HCT116 (cell line): ENCODE measurements around the gene ISOC1. TPM values are rescaled to one million over a fixed set of nuclear protein-coding genes. Genes with fewer than 3 reads are reported as not detected.

Source experiments
- ATAC-seq: fragments of 200-7000 bp; cut with Tn5 transposase; 2 replicates; pipeline ENCODE4 v1.9.1; 2020; ENCODE audit warnings: mild to moderate bottlenecking, moderate library complexity
- BruUV-seq: library from RNA; stranded (reverse); fragments of 400-500 nt; replicated peaks from 2 replicates; lab custom pipeline; 2021; lab: Mats Ljungman, UMichigan
- CTCF ChIA-PET: fragments of 300-600 bp; sonication (Branson Sonifier 250); formaldehyde crosslinking; loops from one replicate; lab custom pipeline; 2021; ENCODE audit warnings: antibody characterized with exemption; lab: Charles Lee
- POLR2A ChIA-PET: fragments of 300-600, 350-600 bp; sonication (Branson Sonifier 250); formaldehyde crosslinking; loops from one replicate; lab custom pipeline; 2021; ENCODE audit warnings: antibody characterized with exemption; lab: Charles Lee
- RAD21 ChIA-PET, 2 experiments: fragments of 300-600 bp; sonication (Branson Sonifier 250); formaldehyde crosslinking; loops; one replicate each; lab custom pipeline; 2023; ENCODE audit warnings: low total read pairs in 2 of 2; ENCODE audit not compliant: uncharacterized antibody in 2 of 2, unreplicated experiment in 2 of 2, low non-redundant PET in 1 of 2; lab: Charles Lee
- DNase-seq: peaks from one replicate; pipeline ENCODE4 v3.0.0-alpha.2; 2010; ENCODE audit warnings: low read depth, low spot score
- H2AFZ ChIP-seq: fragments of 200-600 bp; shearing (Covaris generic), sonication (generic); 2 replicates; pipeline ENCODE4 v1.6.1; 2017; ENCODE audit warnings: low read depth, mixed run types, mixed read lengths, antibody characterized with exemption, low read length; ENCODE audit not compliant: poor library complexity, severe bottlenecking
- H3K27ac ChIP-seq: 2 replicates; pipeline ENCODE4 v1.5.1; 2012; ENCODE audit warnings: low read depth, low read length
- H3K27me3 ChIP-seq: fragments of 200-600 bp; sonication (generic); 2 replicates; pipeline ENCODE4 v1.6.1; 2016; ENCODE audit warnings: mixed run types, low read length, mixed read lengths; ENCODE audit not compliant: insufficient read depth
- H3K36me3 ChIP-seq, 2 experiments: fragments of 200-500 bp in 1 of 2; fragments of 200-600 bp in 1 of 2; sonication (Bioruptor generic) in 1 of 2; sonication (generic) in 1 of 2; 2 replicates each; pipeline versions ENCODE4 v1.5.1 to v1.6.1; 2014 to 2016; ENCODE audit warnings: low read length in 2 of 2, inconsistent platforms in 1 of 2, mixed read lengths in 1 of 2, mixed run types in 1 of 2; ENCODE audit not compliant: insufficient read depth in 2 of 2, control insufficient read depth in 1 of 2
- H3K4me1 ChIP-seq, 2 experiments: fragments of 200-600 bp in 1 of 2; sonication (generic) in 1 of 2; 2 replicates each; pipeline versions ENCODE4 v1.5.1 to v1.6.1; 2012 to 2017; ENCODE audit warnings: low read length in 2 of 2, inconsistent platforms in 1 of 2, mild to moderate bottlenecking in 1 of 2, mixed read lengths in 1 of 2, mixed run types in 1 of 2, moderate library complexity in 1 of 2; ENCODE audit not compliant: insufficient read depth in 2 of 2, control insufficient read depth in 1 of 2
- H3K4me2 ChIP-seq: fragments of 200-600 bp; sonication (generic); 2 replicates; pipeline ENCODE4 v1.6.1; 2017; ENCODE audit warnings: mixed run types, low read length, mixed read lengths
- H3K4me3 ChIP-seq, 2 experiments: fragments of 200-600 bp in 1 of 2; sonication (generic) in 1 of 2; replicated peaks in 1 of 2; 2 replicates each; pipeline ENCODE4 v1.5.1; 2011 to 2016; ENCODE audit warnings: low read length in 2 of 2, control low read depth in 1 of 2, low read depth in 1 of 2, mild to moderate bottlenecking in 1 of 2, mixed read lengths in 1 of 2, mixed run types in 1 of 2
- H3K79me2 ChIP-seq: fragments of 200-600 bp; sonication (generic); 2 replicates; pipeline ENCODE4 v1.6.1; 2017; ENCODE audit warnings: mild to moderate bottlenecking, mixed run types, low read length, moderate library complexity, mixed read lengths; ENCODE audit not compliant: insufficient read depth
- H3K9ac ChIP-seq: fragments of 200-600 bp; sonication (generic); 2 replicates; pipeline ENCODE4 v1.6.1; 2016; ENCODE audit warnings: low read length, mixed read lengths
- H3K9me2 ChIP-seq: fragments of 200-600 bp; sonication (generic), shearing (Covaris generic); 2 replicates; pipeline ENCODE4 v1.6.1; 2017; ENCODE audit warnings: mixed run types, mild to moderate bottlenecking, moderate library complexity; ENCODE audit not compliant: insufficient read depth
- H3K9me3 ChIP-seq, 2 experiments: fragments of 200-500 bp in 1 of 2; fragments of 200-600 bp in 1 of 2; sonication (Bioruptor generic) in 1 of 2; sonication (generic) in 1 of 2; 2 replicates each; pipeline ENCODE4 v1.6.1; 2014 to 2017; ENCODE audit warnings: low read length in 2 of 2, mixed read lengths in 2 of 2, inconsistent platforms in 1 of 2, low read depth in 1 of 2, mild to moderate bottlenecking in 1 of 2, mixed run types in 1 of 2, moderate library complexity in 1 of 2; ENCODE audit not compliant: control insufficient read depth in 1 of 2, insufficient read depth in 1 of 2
- H4K20me1 ChIP-seq: fragments of 200-600 bp; sonication (generic), shearing (Covaris generic); 2 replicates; pipeline ENCODE4 v1.6.1; 2017; ENCODE audit warnings: mixed run types, mild to moderate bottlenecking, moderate library complexity; ENCODE audit not compliant: insufficient read depth
- ATF3 ChIP-seq: IDR thresholded peaks from 2 replicates; pipeline ENCODE4 v1.6.1; 2012
- CEBPB ChIP-seq: IDR thresholded peaks from 2 replicates; pipeline ENCODE4 v1.6.1; 2012; ENCODE audit warnings: low read depth
- TCF7L2 ChIP-seq: IDR thresholded peaks from 2 replicates; pipeline ENCODE4 v1.7.0; 2011; ENCODE audit warnings: borderline replicate concordance, inconsistent platforms; ENCODE audit not compliant: insufficient read depth, insufficient read length; ENCODE audit errors: extremely low read depth
- YY1 ChIP-seq: IDR thresholded peaks from 2 replicates; pipeline ENCODE4 v1.6.1; 2011; ENCODE audit warnings: low read length, low read depth, moderate library complexity, mild to moderate bottlenecking; ENCODE audit not compliant: insufficient replicate concordance; ENCODE audit errors: extremely low read depth
- ZBTB33 ChIP-seq: IDR thresholded peaks from 2 replicates; pipeline ENCODE4 v1.6.1; 2011; ENCODE audit warnings: mild to moderate bottlenecking, low read length, moderate library complexity; ENCODE audit not compliant: insufficient replicate concordance; ENCODE audit errors: extremely low read depth
- ZFX ChIP-seq: fragments of 450-650 bp; IDR thresholded peaks from 2 replicates; pipeline ENCODE4 v1.6.1; 2017
- ZNF274 ChIP-seq: fragments of 200-500 bp; sonication (Bioruptor generic); IDR thresholded peaks from 2 replicates; pipeline ENCODE4 v1.6.1; 2014; ENCODE audit warnings: mild to moderate bottlenecking, low read depth, low read length, inconsistent platforms
- intact Hi-C: fragments of 100-400 bp; cut with micrococcal nuclease; formaldehyde crosslinking; loops from 2 replicates; pipeline ENCODE4 v1.10.0; 2022
- total RNA-seq: library from RNA; stranded (reverse); gene quantifications from one replicate; pipeline ENCODE4 v1.2.1, GENCODE V29; 2021; ENCODE audit not compliant: unreplicated experiment
- TF ChIP-seq, protein P1 (sequence below): IDR thresholded peaks from 2 replicates; pipeline ENCODE4 v1.6.1; 2012; ENCODE audit warnings: low read depth

ISOC1 gene
- total RNA-seq, 1 experiment from 2014 or later: 42.9 TPM

DNA sequence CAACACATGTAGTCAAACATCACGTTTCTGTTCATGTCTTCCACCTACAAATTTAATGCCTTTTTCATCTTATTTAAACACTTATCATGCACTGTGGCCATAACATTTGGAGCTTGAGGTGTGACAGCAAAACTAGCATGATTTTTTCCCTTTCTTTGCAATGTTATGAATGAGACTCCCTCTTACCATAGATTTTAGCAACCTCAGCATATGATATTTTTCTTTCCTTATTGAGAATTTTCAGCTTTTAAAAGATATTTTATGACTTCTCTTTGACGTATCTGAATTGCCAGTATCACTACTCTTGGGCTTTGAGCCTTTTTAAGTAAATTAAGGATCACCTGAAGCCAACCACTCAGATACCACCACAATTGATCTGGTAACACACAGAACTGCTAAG, 32.7 kb upstream of the ISOC1 start:
- POLR2A ChIA-PET: no interaction called here
- no TSS peak for BruUV-seq
- Histone ChIP-seq H4K20me1 (no peaks in the 10 kb centered on the region), H3K9me2 (no peaks in the 10 kb centered on the region), H3K9me3 (no peaks in the 10 kb centered on the region), H3K36me3 (no peaks in the 10 kb centered on the region), H2AFZ (no peak overlapping the region)
- TF ChIP-seq, protein P1, sequence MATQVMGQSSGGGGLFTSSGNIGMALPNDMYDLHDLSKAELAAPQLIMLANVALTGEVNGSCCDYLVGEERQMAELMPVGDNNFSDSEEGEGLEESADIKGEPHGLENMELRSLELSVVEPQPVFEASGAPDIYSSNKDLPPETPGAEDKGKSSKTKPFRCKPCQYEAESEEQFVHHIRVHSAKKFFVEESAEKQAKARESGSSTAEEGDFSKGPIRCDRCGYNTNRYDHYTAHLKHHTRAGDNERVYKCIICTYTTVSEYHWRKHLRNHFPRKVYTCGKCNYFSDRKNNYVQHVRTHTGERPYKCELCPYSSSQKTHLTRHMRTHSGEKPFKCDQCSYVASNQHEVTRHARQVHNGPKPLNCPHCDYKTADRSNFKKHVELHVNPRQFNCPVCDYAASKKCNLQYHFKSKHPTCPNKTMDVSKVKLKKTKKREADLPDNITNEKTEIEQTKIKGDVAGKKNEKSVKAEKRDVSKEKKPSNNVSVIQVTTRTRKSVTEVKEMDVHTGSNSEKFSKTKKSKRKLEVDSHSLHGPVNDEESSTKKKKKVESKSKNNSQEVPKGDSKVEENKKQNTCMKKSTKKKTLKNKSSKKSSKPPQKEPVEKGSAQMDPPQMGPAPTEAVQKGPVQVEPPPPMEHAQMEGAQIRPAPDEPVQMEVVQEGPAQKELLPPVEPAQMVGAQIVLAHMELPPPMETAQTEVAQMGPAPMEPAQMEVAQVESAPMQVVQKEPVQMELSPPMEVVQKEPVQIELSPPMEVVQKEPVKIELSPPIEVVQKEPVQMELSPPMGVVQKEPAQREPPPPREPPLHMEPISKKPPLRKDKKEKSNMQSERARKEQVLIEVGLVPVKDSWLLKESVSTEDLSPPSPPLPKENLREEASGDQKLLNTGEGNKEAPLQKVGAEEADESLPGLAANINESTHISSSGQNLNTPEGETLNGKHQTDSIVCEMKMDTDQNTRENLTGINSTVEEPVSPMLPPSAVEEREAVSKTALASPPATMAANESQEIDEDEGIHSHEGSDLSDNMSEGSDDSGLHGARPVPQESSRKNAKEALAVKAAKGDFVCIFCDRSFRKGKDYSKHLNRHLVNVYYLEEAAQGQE: no peak
- no peak for TF ChIP-seq ZBTB33
- no peak for TF ChIP-seq ATF3
- TF ChIP-seq TCF7L2: no peak
- no peak for TF ChIP-seq ZNF274
- no peak for TF ChIP-seq YY1
- no peak for TF ChIP-seq ZFX
- TF ChIP-seq CEBPB: no peak
- TF ChIP-seq, all 23 proteins: peak for 0
- no peak for ATAC-seq
- no peak overlapping the region for H3K9ac ChIP-seq
- H3K4me1 ChIP-seq: no peaks in the 10 kb centered on the region
- no peak overlapping the region for H3K27ac ChIP-seq
- intact Hi-C loops: no loop called here
- DNase-seq: no peak
- H3K4me3 ChIP-seq: no peak overlapping the region
- H3K79me2 ChIP-seq: no peaks in the 10 kb centered on the region
- no peak overlapping the region for H3K4me2 ChIP-seq
- no peaks in the 10 kb centered on the region for H3K27me3 ChIP-seq
- ChIA-PET CTCF (no interaction called here), RAD21 (no interaction called here)
